K562 (cell line): ENCODE data around the gene LRRC47. TPM values are rescaled to one million over a fixed set of nuclear protein-coding genes. Genes with fewer than 3 reads are reported as not detected.

Experiments
- BRD4 ChIP-seq: fragments of 200-600 bp; sonication (generic); IDR thresholded peaks from 2 replicates; pipeline ENCODE4 v1.6.1; 2017; ENCODE audit warnings: inconsistent platforms
- DACH1 ChIP-seq: fragments of 450-650 bp; IDR thresholded peaks from 2 replicates; pipeline ENCODE4 v1.6.1; 2018; ENCODE audit not compliant: partially characterized antibody
- DNMT1 ChIP-seq: fragments of 450-650 bp; IDR thresholded peaks from 2 replicates; pipeline ENCODE4 v1.6.1; 2016; ENCODE audit warnings: antibody characterized with exemption, mild to moderate bottlenecking
- ESRRA ChIP-seq: fragments of 450-650 bp; IDR thresholded peaks from 2 replicates; pipeline ENCODE4 v1.6.1; 2014; ENCODE audit warnings: low read depth, mild to moderate bottlenecking, moderate library complexity, borderline replicate concordance
- GATAD2A ChIP-seq: fragments of 450-650 bp; IDR thresholded peaks from 2 replicates; pipeline ENCODE4 v1.6.1; 2017
- ILK ChIP-seq: fragments of 450-650 bp; IDR thresholded peaks from 2 replicates; pipeline ENCODE4 v1.6.1; 2016; ENCODE audit warnings: missing genetic modification characterization, low read depth, mild to moderate bottlenecking, missing compliant biosample characterization, moderate library complexity, borderline replicate concordance
- MCM7 ChIP-seq, 2 experiments: fragments of 450-650 bp; IDR thresholded peaks; 2 replicates each; pipeline ENCODE4 v1.6.1; 2016 to 2018
- MYNN ChIP-seq, 2 experiments: sonication (generic); formaldehyde crosslinking in 1 of 2; IDR thresholded peaks; 2 replicates each; pipeline versions ENCODE4 v1.5.0 to v1.6.1; 2016 to 2020; ENCODE audit warnings: antibody characterized with exemption in 1 of 2, missing genetic modification reagents in 1 of 2
- NCOR1 ChIP-seq: fragments of 450-650 bp; IDR thresholded peaks from 2 replicates; pipeline ENCODE4 v1.6.1; 2016; ENCODE audit warnings: mild to moderate bottlenecking, moderate library complexity
- RFX7 ChIP-seq: fragments of 250-450 bp; sonication (Bioruptor Pico); IDR thresholded peaks from 2 replicates; pipeline ENCODE4 v1.5.1; 2021; ENCODE audit warnings: mild to moderate bottlenecking
- ZNF644 ChIP-seq: fragments of 200-800 bp; sonication (Bioruptor generic); IDR thresholded peaks from 2 replicates; pipeline ENCODE4 v1.6.1; 2016; ENCODE audit warnings: low read depth, missing genetic modification characterization, missing compliant biosample characterization
- polyA plus RNA-seq, 8 experiments: library from polyadenylated mRNA; depleted of rRNA in 4 of 8; stranded (reverse) in 5 of 8; unstranded in 3 of 8; fragments of >200 nt; fragmentation: Nextera tagmentation in 2 of 8; fragmentation: Illumina TruSeq in 1 of 8; extraction: Ambion mirVana in 2 of 8; extraction: Trizol in 1 of 8; gene quantifications; 2 replicates each; pipeline versions ENCODE4 v1.2.1 to v1.2.3, GENCODE V29; 2011 to 2014; ENCODE audit warnings: inconsistent platforms in 1 of 8, missing spikeins in 1 of 8
- total RNA-seq, 7 experiments: library from RNA; depleted of rRNA in 6 of 7; stranded (reverse); fragments of >200 nt in 6 of 7; fragmentation: Illumina TruSeq in 2 of 7; extraction: Trizol in 2 of 7; gene quantifications; 2 replicates each; pipeline versions ENCODE4 v1.2.1 to v1.2.3, GENCODE V29; 2011 to 2021; ENCODE audit warnings: low replicate concordance in 1 of 7
- TF ChIP-seq, protein P1 (sequence below): fragments of 200-600 bp; sonication (generic); IDR thresholded peaks from one replicate; pipeline ENCODE4 v1.6.1; 2012; ENCODE audit warnings: mild to moderate bottlenecking, low read depth, low read length, inconsistent platforms
- TF ChIP-seq, protein P2 (sequence below), 2 experiments: IDR thresholded peaks in 1 of 2; conservative IDR thresholded peaks in 1 of 2; 2 replicates each; pipeline ENCODE4 v1.6.1; 2016; ENCODE audit warnings: low read depth in 2 of 2, mild to moderate bottlenecking in 1 of 2, missing compliant biosample characterization in 1 of 2, missing genetic modification characterization in 1 of 2, moderate library complexity in 1 of 2

The LRRC47 gene
- total and polyA plus RNA-seq, 9 of the 15 experiments (the other 6 are each of a cell fraction or from before 2014, with no cell fraction given) = 4.6 to 68.0 (median 35.9) TPM

DNA sequence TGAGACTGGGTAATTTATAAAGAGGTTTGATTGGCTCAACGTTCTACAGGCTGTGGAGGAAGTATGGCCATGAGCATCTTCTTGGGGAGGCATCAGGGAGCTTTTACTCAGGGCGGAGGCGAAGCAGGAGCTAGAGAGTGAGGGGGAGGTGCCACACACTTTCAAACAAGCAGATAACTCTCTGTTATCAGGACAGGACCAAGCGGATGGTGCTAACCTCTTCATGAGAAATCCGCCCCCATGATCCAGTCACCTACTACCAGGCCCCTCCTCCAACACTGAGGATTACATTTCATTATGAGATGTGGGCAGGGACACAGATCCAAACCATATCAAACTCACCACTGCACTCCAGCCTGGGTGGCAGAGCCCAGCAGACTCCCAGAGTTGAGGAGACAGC, 11.5 kb upstream of the LRRC47 start (continued):
- TF ChIP-seq, protein P1, sequence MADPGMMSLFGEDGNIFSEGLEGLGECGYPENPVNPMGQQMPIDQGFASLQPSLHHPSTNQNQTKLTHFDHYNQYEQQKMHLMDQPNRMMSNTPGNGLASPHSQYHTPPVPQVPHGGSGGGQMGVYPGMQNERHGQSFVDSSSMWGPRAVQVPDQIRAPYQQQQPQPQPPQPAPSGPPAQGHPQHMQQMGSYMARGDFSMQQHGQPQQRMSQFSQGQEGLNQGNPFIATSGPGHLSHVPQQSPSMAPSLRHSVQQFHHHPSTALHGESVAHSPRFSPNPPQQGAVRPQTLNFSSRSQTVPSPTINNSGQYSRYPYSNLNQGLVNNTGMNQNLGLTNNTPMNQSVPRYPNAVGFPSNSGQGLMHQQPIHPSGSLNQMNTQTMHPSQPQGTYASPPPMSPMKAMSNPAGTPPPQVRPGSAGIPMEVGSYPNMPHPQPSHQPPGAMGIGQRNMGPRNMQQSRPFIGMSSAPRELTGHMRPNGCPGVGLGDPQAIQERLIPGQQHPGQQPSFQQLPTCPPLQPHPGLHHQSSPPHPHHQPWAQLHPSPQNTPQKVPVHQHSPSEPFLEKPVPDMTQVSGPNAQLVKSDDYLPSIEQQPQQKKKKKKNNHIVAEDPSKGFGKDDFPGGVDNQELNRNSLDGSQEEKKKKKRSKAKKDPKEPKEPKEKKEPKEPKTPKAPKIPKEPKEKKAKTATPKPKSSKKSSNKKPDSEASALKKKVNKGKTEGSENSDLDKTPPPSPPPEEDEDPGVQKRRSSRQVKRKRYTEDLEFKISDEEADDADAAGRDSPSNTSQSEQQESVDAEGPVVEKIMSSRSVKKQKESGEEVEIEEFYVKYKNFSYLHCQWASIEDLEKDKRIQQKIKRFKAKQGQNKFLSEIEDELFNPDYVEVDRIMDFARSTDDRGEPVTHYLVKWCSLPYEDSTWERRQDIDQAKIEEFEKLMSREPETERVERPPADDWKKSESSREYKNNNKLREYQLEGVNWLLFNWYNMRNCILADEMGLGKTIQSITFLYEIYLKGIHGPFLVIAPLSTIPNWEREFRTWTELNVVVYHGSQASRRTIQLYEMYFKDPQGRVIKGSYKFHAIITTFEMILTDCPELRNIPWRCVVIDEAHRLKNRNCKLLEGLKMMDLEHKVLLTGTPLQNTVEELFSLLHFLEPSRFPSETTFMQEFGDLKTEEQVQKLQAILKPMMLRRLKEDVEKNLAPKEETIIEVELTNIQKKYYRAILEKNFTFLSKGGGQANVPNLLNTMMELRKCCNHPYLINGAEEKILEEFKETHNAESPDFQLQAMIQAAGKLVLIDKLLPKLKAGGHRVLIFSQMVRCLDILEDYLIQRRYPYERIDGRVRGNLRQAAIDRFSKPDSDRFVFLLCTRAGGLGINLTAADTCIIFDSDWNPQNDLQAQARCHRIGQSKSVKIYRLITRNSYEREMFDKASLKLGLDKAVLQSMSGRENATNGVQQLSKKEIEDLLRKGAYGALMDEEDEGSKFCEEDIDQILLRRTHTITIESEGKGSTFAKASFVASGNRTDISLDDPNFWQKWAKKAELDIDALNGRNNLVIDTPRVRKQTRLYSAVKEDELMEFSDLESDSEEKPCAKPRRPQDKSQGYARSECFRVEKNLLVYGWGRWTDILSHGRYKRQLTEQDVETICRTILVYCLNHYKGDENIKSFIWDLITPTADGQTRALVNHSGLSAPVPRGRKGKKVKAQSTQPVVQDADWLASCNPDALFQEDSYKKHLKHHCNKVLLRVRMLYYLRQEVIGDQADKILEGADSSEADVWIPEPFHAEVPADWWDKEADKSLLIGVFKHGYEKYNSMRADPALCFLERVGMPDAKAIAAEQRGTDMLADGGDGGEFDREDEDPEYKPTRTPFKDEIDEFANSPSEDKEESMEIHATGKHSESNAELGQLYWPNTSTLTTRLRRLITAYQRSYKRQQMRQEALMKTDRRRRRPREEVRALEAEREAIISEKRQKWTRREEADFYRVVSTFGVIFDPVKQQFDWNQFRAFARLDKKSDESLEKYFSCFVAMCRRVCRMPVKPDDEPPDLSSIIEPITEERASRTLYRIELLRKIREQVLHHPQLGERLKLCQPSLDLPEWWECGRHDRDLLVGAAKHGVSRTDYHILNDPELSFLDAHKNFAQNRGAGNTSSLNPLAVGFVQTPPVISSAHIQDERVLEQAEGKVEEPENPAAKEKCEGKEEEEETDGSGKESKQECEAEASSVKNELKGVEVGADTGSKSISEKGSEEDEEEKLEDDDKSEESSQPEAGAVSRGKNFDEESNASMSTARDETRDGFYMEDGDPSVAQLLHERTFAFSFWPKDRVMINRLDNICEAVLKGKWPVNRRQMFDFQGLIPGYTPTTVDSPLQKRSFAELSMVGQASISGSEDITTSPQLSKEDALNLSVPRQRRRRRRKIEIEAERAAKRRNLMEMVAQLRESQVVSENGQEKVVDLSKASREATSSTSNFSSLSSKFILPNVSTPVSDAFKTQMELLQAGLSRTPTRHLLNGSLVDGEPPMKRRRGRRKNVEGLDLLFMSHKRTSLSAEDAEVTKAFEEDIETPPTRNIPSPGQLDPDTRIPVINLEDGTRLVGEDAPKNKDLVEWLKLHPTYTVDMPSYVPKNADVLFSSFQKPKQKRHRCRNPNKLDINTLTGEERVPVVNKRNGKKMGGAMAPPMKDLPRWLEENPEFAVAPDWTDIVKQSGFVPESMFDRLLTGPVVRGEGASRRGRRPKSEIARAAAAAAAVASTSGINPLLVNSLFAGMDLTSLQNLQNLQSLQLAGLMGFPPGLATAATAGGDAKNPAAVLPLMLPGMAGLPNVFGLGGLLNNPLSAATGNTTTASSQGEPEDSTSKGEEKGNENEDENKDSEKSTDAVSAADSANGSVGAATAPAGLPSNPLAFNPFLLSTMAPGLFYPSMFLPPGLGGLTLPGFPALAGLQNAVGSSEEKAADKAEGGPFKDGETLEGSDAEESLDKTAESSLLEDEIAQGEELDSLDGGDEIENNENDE = no peak
- TF ChIP-seq MYNN (IDR thresholded peaks at IDR 0.05) (peak; percentile 50; the same call in 1 of the 2 replicates), MYNN (CRISPR knock-in tag; IDR thresholded peaks at IDR 0.05) (no peak), RFX7 (CRISPR knock-in tag) (no peak), ESRRA (no peak), BRD4 (no peak), NCOR1 (peak; percentile 52), ILK (no peak), ZNF644 (tag) (no peak), DNMT1 (no peak), GATAD2A (no peak), MCM7 (IDR thresholded peaks at IDR 0.05) (no peak), DACH1 (no peak)
- TF ChIP-seq, protein P2, sequence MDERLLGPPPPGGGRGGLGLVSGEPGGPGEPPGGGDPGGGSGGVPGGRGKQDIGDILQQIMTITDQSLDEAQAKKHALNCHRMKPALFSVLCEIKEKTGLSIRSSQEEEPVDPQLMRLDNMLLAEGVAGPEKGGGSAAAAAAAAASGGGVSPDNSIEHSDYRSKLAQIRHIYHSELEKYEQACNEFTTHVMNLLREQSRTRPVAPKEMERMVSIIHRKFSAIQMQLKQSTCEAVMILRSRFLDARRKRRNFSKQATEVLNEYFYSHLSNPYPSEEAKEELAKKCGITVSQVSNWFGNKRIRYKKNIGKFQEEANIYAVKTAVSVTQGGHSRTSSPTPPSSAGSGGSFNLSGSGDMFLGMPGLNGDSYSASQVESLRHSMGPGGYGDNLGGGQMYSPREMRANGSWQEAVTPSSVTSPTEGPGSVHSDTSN (CRISPR knock-in tag; IDR thresholded peaks at IDR 0.05; ENCODE audit: low read depth) = no peak
- TF ChIP-seq, protein P2 (tag; conservative IDR thresholded peaks at IDR 0.05; ENCODE audit: low read depth) = peak; percentile 29; the same call in 1 of the 2 replicates
